SU-DHL-6 (cell line): ENCODE measurements around the gene KCNK4.

Experiments used
- EZH2phosphoT487 ChIP-seq: fragments of 200-600 bp; sonication (generic), shearing (Covaris generic); conservative IDR thresholded peaks from 2 replicates; pipeline ENCODE4 v1.6.1; 2018; ENCODE audit warnings: mild to moderate bottlenecking, antibody characterized with exemption, low read length, moderate library complexity, mixed read lengths
- TF ChIP-seq, protein P1 (sequence below): fragments of 200-600 bp; sonication (generic); IDR thresholded peaks from one replicate; pipeline ENCODE4 v1.5.1; 2017; ENCODE audit warnings: antibody characterized with exemption, mild to moderate bottlenecking, low read length, moderate library complexity; ENCODE audit not compliant: insufficient read depth, poor library complexity, severe bottlenecking

DNA sequence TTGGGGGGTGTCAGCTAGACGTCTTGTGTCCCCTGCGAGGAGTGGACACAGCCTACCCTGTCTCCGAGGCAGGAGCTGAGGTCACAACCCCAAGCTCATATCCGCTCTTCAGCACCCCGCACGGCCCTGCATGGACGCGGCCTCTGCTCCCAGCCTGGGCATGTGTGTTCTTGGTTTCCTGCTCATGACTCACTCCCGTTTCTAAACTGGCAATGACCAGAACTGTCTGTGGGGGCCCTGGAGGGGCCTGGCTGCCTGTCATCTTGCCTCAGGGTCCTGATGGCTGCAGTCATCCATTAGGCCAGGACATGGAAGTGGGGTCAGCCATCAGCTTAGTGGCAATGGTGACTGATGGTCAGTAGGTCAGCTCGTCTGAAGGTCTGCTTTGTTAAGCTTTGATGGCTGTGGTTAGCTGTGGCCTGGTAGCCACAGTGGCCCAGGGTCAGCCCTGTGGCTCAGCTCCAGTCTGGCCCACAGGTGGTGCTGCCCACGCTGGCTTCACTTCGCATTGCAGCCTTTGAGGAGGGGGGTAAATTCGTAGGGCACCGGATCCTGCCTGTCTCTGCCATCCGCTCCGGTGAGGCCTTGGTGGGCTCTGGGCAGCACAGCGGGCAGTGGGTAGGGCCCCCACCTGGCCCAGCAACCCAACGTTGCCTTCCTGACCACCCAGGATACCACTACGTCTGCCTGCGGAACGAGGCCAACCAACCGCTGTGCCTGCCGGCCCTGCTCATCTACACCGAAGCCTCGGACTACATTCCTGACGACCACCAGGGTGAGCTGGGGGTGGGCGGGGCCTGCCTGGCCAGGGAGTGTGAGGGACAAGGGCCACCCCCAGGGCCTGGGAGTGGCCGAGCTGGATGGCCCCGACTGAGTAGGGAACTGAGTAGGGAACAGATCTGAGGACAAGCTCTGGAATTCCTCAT is 27.8 kb upstream of the KCNK4 start:
- TF ChIP-seq, protein P1, sequence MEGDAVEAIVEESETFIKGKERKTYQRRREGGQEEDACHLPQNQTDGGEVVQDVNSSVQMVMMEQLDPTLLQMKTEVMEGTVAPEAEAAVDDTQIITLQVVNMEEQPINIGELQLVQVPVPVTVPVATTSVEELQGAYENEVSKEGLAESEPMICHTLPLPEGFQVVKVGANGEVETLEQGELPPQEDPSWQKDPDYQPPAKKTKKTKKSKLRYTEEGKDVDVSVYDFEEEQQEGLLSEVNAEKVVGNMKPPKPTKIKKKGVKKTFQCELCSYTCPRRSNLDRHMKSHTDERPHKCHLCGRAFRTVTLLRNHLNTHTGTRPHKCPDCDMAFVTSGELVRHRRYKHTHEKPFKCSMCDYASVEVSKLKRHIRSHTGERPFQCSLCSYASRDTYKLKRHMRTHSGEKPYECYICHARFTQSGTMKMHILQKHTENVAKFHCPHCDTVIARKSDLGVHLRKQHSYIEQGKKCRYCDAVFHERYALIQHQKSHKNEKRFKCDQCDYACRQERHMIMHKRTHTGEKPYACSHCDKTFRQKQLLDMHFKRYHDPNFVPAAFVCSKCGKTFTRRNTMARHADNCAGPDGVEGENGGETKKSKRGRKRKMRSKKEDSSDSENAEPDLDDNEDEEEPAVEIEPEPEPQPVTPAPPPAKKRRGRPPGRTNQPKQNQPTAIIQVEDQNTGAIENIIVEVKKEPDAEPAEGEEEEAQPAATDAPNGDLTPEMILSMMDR = no peak
- no peak for TF ChIP-seq EZH2phosphoT487
